Fibroblast of skin of scalp (primary cell): ENCODE results near the gene DENND2A.
"Not testable (repeated sequence)": the region's sequence is repeated elsewhere in the genome, so short reads cannot be mapped to it uniquely, and the experiment has no call there.

ENCODE experiments used
- DNase-seq: peaks from one replicate; pipeline ENCODE4 v3.0.0-alpha.2; 2013

Gene DENND2A

GRCh38 chr7:140646931-140647647 lies 6.5 kb upstream of the DENND2A start:
- peak; percentile 54 for DNase-seq

- DNase-seq, result no peak
Measured at GRCh38 chr7:140645166-140645900, 4.7 kb upstream of the DENND2A start.

- DNase-seq, result not testable (repeated sequence)
Measured at GRCh38 chr7:140644761-140645160, 4.1 kb upstream of the DENND2A start.

GRCh38 chr7:140643416-140643815 lies 2.8 kb upstream of the DENND2A start:
- no peak for DNase-seq

DNA sequence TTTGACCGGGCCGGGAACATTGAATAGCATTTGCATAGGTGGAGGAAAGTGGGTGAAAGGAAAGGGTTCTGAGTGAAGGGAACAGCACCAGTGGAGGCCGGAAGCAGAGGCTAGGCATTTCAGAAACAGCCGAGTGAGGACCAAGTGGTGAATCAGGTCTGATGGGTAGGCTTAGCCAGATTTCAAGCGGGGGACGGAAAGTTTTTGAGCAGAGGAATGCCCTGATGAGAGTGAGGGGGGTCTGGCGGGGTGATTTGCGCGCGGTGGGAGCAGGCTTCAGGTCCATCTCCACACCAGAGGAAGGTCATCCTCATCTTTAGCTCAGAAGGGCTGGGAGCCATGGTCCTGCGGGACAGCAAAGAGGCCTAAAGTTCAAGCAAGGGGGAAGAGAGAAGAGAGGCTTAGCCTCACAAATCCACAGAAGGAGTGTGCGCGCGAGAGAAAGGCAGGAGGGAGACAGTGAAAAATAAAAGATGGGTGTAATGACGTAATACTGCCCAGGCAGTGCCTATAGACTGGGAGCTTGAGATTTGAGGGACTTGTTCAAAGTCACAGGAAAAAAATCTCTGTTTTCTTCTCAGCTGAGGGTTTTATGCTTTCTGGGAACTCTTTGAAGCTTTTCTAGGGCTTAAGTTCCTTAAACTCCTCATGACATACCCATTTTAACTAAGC lies 1.0 kb upstream of the DENND2A start:
- no peak for DNase-seq

- peak; percentile 57 for DNase-seq
Measured at GRCh38 chr7:140640060-140640637, 464 bp downstream of the DENND2A start.

DNA sequence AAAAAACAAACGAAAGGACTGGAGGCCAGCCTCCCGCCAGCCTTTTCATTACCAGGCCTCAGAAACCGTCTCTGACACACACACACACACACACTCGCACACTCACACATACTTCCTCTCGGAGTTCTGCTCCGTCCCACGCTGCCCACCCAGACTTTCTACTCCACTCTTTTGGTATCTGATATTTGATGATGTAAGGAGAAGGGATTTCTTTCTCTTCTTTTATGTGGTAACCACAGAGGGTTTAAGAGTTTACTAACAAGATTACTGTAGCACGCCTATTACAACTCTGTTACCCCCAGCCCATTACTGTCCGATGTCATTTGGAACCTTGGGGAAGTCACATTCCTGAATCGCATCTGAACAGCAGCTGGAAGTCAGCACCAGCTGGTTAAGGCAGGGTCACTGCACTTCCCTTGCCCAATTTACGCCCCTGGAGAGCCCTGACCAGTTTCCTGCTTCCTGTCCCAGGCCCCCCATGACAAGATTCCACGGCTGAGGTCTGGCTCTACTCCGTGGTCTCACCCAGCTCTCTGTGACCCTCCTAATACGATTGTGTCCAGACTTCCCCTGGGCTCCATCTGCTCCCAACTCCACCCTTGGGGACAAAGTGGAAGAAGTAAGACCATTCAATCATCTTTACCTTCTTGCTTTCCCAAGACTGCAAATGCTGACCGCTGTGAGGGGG lies 1.1 kb downstream of the DENND2A start:
- DNase-seq, result peak; percentile 83

DNA sequence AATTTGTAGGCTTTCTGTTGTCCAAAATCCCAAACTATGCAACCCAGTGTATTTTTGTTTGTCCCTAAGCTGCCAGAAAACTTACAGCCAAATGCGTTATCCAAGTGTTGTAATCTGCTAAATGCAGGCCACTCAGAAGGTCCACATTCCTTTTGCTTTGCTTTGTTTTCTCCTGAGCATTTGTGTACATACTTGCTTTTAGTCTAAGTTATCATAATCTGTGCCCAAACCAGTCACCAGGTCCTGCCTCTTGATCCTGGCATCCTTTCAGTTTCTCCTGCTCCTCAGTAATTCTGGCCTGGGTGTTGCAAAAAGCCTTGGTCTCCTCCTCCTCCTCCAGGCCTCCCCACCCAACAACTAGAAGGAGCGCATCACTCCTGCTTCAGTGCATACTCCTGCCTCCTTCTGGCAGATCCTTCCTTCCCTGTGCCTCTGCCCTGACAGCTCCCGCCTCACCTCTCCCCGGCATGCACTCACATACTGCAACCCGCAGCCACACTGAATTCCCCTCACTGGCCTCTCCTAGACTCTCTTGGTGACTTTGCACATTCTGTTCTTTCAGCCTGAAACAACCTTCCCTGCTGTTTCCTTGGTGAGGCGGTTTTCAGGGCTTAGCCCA lies 2.3 kb downstream of the DENND2A start:
- peak; percentile 62 for DNase-seq

- no peak for DNase-seq
Measured at GRCh38 chr7:140637400-140637799, 3.2 kb downstream of the DENND2A start.

DNA sequence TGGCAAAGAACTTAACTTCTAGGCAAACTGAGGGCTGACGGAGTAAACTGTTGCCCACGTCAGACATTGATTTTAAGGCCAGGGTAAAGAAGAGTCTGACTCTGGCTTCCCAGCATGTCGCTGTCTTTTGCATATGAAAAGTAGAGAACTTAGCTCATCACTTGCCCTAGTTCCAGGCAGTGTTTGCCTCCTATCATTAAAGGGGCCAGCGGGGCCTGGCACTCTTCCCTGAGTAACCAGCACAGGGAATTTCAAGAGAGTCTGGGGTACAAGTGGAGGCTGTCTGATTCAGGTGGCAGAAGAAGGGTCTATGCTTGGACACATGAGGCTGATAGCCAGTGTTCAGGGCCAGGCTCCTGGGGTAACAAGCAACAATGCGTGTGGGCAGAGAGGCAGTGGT lies 4.8 kb downstream of the DENND2A start:
- no peak for DNase-seq

DNA sequence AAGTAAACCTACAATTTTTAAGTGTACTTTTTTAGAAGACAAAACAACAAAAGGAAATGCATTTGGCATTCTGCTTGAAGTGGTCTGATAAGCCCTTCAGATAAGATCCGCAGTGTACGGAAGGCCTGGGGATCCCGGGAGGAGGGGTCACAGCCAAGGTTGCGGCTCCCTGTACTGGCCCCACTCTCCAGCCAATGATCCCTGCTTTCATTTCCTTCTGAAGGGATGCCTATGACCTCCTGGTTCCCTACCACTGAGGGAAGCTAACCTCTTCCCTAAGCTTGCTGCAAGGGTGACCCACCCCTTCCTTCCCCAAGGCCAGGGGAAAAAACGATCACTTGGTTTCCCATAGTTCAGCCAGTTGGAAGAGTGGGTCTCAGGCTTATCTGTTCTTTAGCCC lies 5.3 kb downstream of the DENND2A start:
- DNase-seq, result no peak

DNA sequence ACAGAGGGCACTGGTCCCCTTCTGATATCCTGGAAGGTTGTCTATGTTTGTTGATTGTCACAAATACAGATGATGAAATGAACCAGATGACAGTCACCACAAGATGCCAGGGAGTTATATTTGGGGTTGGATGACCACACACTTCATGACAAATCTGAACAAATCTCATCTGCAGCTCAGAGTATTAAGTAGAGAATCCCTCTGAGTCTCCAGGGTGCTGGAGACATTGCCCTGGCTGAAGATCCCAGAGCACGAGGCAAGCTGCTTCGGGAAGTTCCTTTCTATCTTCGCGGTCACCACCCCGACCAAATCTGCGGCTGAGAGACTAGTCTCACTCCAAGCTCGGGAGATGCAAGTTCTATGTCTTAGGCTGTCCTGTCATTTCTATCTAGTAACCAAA lies 9.0 kb downstream of the DENND2A start:
- no peak for DNase-seq

DNA sequence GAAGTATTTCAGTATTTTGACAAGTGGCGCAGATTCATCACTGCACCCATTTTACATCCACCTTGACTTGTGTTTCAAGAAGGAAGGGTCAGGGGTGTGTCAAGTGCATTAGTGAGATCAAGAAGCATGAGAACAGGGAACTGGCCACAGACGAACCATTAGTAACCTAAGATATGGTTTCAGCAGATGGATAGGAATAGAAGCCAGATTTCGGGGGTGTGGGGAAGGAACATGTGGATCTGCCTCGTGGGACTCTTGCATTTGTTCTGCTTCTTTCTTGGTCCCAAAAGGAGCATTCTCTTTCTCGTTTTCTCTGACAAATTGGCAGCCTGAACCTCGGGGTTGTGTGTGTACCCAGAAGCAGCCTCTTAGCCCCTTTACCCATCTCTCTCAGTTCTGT lies 9.6 kb downstream of the DENND2A start:
- DNase-seq, result no peak

DNA sequence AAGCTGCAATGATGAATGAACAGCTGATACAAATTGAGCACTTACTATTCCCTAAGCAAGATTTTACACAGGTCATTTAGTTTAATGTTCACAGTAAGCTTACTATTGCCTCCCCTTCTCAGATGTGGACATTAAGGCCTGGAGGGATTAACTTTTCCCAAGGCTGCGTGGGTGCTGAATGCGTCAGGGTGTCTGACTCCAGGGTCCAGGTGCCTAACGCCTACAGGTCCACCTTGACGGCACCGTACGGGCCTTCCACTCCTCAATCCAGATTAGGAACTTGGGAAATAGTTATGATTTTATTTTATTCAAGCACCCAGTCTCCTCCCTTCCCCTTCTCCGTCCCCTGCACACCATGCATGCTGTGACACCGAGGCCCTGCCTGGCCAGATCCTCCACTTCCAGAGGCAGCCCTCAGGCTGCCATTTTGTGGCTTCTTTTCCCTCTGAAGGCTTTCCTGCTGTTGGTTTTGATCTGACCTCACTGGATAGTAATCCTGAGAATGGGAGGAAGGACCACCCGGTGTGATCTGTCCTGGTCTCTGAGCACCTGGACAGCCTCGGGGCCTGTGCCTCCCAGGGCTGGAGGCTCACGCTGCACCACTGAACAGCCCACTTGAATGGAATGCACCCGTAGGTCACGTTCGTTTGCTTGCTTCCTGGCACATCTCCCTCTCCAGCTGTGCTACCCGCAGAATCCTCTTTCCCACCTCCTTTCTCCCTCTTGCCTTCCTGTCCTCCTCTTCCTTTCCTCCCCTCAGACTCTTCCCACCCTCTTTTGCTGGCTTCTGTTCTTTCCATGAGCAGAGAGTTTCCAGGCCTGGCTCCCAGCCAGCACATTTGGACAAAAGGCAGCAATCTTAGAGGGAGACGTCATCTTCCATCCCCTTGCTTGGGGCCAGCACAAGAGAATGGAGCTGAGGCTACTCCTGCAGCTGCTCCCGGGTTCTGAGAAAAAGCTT lies 14.4 kb downstream of the DENND2A start:
- DNase-seq, result peak; percentile 99

GRCh38 chr7:140625192-140625558 lies 15.4 kb downstream of the DENND2A start:
- DNase-seq, result not testable (repeated sequence)

DNA sequence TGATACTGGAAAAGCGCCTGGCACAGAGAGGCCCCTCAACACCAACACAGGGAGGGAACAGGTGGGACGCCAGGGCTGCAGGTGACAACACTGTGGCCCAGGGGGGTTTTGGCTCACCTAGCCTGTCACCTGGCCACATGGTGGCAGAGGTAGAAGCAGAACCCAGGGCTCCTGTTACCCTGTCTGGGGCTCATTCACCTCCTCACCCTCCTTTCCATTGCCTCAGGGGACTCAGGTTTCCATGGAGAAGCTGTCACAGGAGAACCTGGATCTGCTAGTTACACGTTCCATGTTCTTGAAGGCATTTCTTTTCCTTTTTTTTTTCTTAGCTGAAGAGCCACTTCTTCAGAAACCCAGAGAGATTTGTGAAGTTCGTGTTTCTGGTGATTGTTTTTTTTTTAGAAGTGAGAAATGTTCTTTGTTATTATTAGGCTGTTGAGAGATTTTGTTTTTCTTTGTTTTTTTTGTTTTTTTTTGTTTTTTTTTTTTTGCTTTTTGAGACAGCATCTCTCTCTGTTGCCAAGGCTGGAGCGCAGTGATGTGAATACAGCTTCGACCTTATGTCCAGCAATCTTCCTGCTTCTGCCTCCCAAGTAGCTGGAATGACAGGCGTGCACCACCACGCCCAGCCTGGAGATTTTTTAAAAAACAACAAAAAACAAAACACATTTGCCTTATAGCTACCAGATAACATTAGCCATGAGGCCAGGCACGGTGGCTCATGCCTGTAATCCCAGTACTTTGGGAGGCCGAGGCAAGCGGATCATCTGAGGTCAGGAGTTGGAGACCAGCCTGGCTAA lies 16.0 kb downstream of the DENND2A start:
- peak; percentile 33 for DNase-seq

- peak; percentile 67 for DNase-seq
Measured at GRCh38 chr7:140623980-140624379, 16.6 kb downstream of the DENND2A start.

- peak; percentile 65 for DNase-seq
Measured at GRCh38 chr7:140621401-140622021, 19.1 kb downstream of the DENND2A start.

- not testable (repeated sequence) for DNase-seq
Measured at GRCh38 chr7:140619915-140620510, 20.6 kb downstream of the DENND2A start.
